ENCODE results near the gene ARL15. TPM values are rescaled to one million over a fixed set of nuclear protein-coding genes. Genes with fewer than 3 reads are reported as not detected.

Gene ARL15
- total RNA-seq, 1 donor from 2014 or later: 29.5 TPM

- H3K4me3 ChIP-seq: no peak overlapping the region
- H3K36me3 ChIP-seq: no peaks in the 10 kb centered on the region
- intact Hi-C loops (cut with DNase I): no loop called here
- no peak overlapping the region for H3K27ac ChIP-seq
- no peak for ATAC-seq
- no peaks in the 10 kb centered on the region for H3K9me3 ChIP-seq
- H3K4me1 ChIP-seq: no peaks in the 10 kb centered on the region
- H3K27me3 ChIP-seq: no peaks in the 10 kb centered on the region
- TF ChIP-seq CTCF (IDR thresholded peaks at IDR 0.05): no peak
- DNase-seq: no peak
Measured at GRCh38 chr5:54344653-54345052, 34.3 kb upstream of the ARL15 start.

- no peaks in the 10 kb centered on the region for H3K27me3 ChIP-seq
- DNase-seq (no peak), ATAC-seq (no peak)
- no peaks in the 10 kb centered on the region for H3K4me1 ChIP-seq
- intact Hi-C loops (cut with DNase I): no loop called here
- H3K4me3 ChIP-seq: no peak overlapping the region
- no peak for TF ChIP-seq CTCF (IDR thresholded peaks at IDR 0.05)
- H3K9me3 ChIP-seq: no peaks in the 10 kb centered on the region
- no peaks in the 10 kb centered on the region for H3K36me3 ChIP-seq
- no peak overlapping the region for H3K27ac ChIP-seq
Measured at GRCh38 chr5:54341971-54342370, 31.6 kb upstream of the ARL15 start.

- ATAC-seq (no peak), DNase-seq (no peak)
- no peak overlapping the region for H3K27ac ChIP-seq
- peaks cover 8% of the 10 kb centered on the region for H3K9me3 ChIP-seq
- H3K27me3 ChIP-seq: no peaks in the 10 kb centered on the region
- no peak overlapping the region for H3K4me3 ChIP-seq
- H3K4me1 ChIP-seq: no peaks in the 10 kb centered on the region
- H3K36me3 ChIP-seq: no peaks in the 10 kb centered on the region
- TF ChIP-seq CTCF (IDR thresholded peaks at IDR 0.05): no peak
- intact Hi-C loops (cut with DNase I): no loop called here
Measured at GRCh38 chr5:54337523-54337922, 27.1 kb upstream of the ARL15 start.

GRCh38 chr5:54332720-54333119 is 22.3 kb upstream of the ARL15 start:
- intact Hi-C loops (cut with DNase I): no loop called here

GRCh38 chr5:54329731-54330709 is 19.6 kb upstream of the ARL15 start:
- ATAC-seq: no peak
- Histone ChIP-seq H3K27ac (no peak overlapping the region), H3K9me3 (peaks cover under 1% of the 10 kb centered on the region), H3K4me1 (no peaks in the 10 kb centered on the region), H3K27me3 (no peaks in the 10 kb centered on the region), H3K4me3 (no peak overlapping the region), H3K36me3 (no peaks in the 10 kb centered on the region)
- no peak for TF ChIP-seq CTCF (IDR thresholded peaks at IDR 0.05)
- intact Hi-C loops (cut with DNase I): no loop called here
- DNase-seq: no peak

More at GRCh38 chr5:54332720-54333119, 22.3 kb upstream of the ARL15 start:
- ATAC-seq (no peak), DNase-seq (no peak)
- TF ChIP-seq CTCF (IDR thresholded peaks at IDR 0.05): no peak
- Histone ChIP-seq H3K9me3 (peaks cover 8% of the 10 kb centered on the region), H3K27ac (no peak overlapping the region), H3K4me1 (no peaks in the 10 kb centered on the region), H3K27me3 (no peaks in the 10 kb centered on the region), H3K36me3 (no peaks in the 10 kb centered on the region), H3K4me3 (no peak overlapping the region)
